GM18507 (cell line): ENCODE measurements around the gene PRTFDC1.

Source experiments
- DNase-seq: peaks from one replicate; pipeline ENCODE4 v3.0.0; 2011; ENCODE audit warnings: low read depth; ENCODE audit not compliant: insufficient read length; ENCODE audit errors: extremely low spot score
- FAIRE-seq: peaks from 2 replicates; lab custom pipeline; 2011; peaks lifted over from hg19 to GRCh38; lab: Jason Lieb, UNC

Gene PRTFDC1

DNA sequence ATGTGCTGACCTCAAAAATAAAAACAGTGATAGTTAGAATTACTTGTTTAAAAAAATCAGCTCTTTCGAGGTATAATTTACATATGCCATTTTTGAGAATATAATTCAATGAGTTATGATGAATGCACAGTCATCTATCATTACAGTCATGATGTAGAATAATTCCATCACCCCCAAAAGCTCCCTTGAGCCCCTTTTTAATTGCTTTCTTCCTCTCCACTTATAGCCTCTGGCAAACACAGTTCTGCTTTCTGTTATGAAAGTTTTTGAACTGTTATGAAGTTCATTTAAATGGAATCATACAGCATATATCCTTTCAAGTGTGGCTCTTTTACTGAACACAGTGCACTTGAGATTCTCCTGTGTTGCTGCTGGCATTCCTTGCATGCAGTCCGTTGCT lies 41.4 kb downstream of the PRTFDC1 start:
- FAIRE-seq = peak; percentile 18
- DNase-seq = no peak

GRCh38 chr10:24910574-24910973 lies 41.8 kb downstream of the PRTFDC1 start:
- DNase-seq (no peak), FAIRE-seq (no peak)

DNA sequence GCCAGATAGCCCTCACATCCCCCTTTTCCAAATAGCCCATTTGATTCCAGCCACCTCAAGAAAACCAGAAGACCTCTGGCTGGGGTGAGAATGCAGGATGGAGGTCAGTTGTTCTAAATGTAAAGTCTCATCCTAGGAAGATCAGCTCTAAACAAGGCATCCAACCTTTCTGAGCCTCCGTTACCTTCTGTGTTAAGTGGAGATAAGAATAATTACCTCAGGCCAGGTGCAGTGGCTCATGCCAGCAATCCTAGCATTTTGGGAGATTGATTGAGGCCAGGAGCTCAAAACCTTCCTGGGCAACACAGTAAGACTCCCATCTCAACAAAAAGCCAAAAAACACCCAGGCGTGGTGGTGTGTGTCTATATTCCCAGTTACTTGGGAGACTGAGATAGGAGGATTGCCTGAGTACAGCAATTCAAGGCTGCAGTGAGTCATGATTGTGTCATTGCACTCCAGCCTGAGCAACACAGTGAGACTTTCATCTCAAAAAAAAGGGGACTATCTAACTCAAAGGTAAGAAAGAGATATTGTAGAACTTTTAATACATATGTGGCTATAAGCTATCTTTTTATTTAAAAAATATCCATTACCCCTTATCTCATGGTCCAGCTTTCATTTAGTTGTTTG lies 43.5 kb downstream of the PRTFDC1 start:
- FAIRE-seq = no peak
- DNase-seq = no peak

GRCh38 chr10:24907956-24908355 lies 44.5 kb downstream of the PRTFDC1 start:
- FAIRE-seq = no peak
- DNase-seq = no peak

DNA sequence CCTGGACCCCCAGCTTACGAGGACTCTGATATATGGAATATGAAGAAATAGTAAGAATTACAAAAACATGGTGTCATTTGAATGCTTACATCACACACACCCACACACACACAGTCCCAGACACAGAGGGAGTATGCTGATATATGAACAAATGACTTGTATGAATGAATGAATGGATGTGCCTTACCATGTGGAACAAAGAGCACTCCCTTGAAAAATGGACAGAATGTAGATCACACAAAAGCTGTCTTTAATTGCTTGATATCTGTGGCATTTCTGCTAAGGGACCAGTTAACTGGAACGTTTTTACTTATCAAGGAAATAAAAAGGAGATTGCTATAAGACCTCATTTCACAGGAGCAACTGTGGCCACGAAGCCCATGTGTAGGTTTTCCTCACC lies 46.0 kb downstream of the PRTFDC1 start:
- DNase-seq = no peak
- no peak for FAIRE-seq

DNA sequence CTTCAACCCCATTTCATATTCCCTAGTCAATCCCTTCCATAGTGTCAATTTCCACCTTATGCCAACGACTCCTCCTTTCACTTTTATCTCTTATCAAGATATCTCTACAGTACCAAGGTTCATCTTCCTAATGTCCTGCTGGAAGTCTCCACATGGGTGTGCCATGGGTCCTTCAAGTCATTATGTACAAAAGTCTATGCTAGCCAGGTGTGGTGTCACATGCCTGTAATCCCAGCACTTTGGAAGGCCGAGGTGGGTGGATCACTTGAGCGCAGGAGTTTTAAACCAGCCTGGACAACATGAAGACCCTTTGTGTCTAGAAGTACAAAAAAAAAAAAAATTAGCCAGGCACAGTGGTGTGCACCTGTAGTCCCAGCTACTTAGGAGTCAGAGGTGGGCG lies 47.6 kb downstream of the PRTFDC1 start:
- FAIRE-seq = no peak

DNA sequence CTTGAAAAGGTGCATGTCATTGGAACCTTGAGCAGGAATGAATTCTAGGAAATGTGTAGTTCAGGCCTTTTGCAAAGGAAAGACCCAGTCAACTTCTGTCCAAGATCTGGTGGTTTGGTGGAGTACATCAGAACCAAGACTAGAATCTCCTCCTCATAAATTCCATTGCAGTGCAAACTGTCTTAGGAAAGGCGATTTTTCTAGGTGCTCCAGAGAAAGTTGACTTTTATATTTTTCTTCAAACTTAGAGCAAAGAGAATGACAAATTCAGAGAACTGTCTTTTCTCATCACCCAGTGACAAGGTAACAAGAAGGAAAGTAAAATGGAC lies 50.0 kb downstream of the PRTFDC1 start:
- peak; percentile 29 for FAIRE-seq
- DNase-seq = no peak

More for the DNA sequence above, 47.6 kb downstream of the PRTFDC1 start:
- no peak for DNase-seq

DNA sequence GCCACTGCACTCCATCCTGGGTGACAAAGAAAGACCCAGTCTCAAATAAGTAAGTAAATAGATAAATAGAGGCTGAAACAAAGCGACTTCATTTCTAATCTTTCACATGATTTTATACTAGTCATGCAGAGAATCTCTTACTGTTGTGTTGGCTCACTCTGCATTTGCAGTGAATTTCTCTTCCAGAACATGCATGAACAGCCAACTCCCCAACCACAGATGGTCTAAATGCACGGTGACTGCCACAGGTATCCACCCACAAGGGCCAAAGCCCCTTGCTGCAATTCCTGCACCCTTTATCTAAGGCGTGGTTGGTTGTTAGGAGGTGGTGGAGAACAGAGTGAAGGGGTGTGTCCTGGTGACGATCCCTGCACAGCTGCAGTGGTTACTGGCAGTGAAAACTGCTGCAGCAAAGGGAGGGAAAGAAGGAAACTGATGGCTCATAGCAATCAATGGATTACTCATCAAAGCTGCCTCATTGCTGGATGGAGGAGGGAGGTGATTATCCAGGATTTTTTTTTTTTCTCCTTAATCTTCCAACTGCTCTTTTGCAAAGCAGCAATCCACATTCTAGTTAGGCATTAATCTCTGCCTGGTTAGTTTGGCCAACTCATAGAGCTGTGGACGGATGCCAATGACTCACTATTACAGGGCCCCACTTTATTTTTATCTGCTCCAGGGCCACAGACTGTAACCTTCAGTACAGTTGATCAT lies 50.6 kb downstream of the PRTFDC1 start:
- no peak for DNase-seq
- FAIRE-seq = peak; percentile 70

DNA sequence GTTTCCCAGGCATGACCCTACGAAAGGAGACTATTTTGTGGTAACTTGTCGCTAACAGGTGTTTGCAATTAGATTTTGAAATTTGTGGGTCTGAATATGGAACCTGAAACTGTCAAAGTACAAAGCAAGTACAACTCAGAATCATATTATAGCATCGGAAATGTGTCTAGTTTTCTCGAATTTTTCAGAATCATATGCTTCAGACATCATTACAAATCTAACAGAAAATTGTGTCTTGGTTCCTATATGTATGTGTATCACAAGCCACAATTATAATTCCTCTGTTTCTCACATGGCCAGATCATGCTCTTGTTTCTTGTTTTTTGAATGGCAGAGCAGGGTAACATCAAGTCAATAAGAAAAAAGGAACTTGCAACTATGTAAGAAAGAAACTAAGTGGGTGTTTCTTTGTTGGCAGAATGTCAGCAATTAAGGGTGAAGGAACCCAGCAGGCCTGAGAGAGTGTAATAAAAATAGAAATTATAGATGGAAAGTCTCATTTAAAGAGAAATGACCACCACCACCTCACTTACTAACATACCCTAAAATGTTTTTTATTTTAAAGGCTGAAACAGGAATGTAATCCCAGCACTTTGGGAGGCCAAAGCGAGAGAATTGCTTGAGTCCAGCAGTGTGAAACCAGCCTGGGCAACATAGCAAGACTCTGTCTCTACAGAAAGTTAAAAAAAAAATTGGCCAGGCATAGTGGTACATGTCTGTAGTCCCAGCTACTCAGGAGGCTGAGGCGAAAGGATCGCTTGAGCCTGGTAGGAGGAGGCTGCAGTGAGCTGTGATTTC lies 51.3 kb downstream of the PRTFDC1 start:
- peak; percentile 46 for DNase-seq
- FAIRE-seq = peak; percentile 88

- DNase-seq (no peak), FAIRE-seq (no peak)
Measured at GRCh38 chr10:24899571-24899970, 52.8 kb downstream of the PRTFDC1 start.

- FAIRE-seq (no peak), DNase-seq (no peak)
Measured at GRCh38 chr10:24898501-24898900, 53.9 kb downstream of the PRTFDC1 start.

DNA sequence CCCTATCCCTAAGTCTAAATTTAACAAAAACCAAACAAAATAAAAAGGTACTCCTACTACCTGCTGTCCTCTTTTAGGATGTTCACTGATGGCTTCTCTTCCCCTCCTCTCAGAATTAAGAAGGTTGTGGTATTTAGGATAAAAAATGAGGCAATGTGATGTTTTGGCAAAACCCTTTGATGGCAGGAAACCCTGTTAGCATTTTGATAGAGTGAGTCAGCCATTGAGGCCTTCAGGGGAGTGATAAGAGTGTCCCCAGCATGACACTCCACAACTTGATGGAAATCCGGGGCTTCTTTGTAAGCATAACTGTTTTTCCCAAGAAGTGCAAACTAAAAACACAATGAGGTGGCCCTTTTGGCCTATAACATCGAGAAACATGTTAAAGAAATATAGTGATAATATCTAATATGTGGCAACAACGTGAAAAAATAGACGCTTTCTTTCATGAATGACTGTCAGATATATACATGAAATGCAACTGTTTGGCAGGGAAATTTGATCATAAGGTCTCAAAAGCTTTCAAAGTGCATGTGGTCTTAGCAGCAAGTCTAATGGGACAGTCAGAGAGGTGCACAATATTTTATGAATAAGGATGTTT lies 55.0 kb downstream of the PRTFDC1 start:
- DNase-seq (no peak), FAIRE-seq (no peak)

DNA sequence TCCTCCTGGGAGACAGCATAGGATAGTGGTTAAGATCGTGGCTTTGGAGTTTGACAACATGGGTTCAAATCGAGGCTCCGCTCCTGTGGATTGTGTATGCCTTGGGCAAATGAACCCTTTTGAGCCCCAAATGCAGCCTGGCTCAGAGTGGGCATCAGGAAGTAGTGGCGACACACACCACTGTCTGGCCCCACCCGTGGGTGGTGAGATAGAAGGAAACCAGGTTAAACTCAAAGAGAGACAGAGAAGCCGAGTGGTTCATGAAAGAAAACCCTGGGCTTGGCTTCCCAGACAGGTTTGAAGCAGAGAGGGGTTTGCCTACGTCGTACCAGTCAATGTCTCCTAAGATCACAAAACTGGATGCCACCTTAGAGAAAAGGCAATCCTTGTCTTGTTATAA lies 57.7 kb downstream of the PRTFDC1 start:
- DNase-seq (no peak), FAIRE-seq (no peak)

GRCh38 chr10:24894309-24894708 lies 58.1 kb downstream of the PRTFDC1 start:
- DNase-seq (no peak), FAIRE-seq (no peak)

- no peak for DNase-seq
Measured at GRCh38 chr10:24893127-24893526, 59.3 kb downstream of the PRTFDC1 start.

DNA sequence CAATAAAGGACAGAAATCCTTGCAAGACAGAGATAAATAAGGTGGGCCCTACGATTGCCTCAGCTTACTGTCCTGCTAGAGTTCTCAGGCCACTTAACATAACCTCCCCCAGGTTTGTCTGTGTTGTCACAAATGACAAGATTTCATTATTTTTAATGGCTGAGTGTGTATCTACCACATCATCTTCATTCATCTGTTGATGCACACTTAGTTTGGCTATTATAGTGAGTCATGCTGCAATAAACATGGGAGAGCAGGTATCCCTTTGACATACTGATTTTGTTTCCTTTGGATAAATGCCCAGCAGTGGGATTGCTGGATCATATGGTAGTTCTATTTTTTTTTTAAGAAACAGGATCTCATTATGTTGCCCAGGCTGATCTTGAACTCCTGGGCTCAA lies 60.6 kb downstream of the PRTFDC1 start:
- no peak for FAIRE-seq
- no peak for DNase-seq

More at GRCh38 chr10:24893127-24893526, 59.3 kb downstream of the PRTFDC1 start:
- no peak for FAIRE-seq

GRCh38 chr10:24889639-24890038 lies 62.8 kb downstream of the PRTFDC1 start:
- no peak for FAIRE-seq

GRCh38 chr10:24887855-24888231 lies 64.6 kb downstream of the PRTFDC1 start:
- DNase-seq = no peak

More at GRCh38 chr10:24889639-24890038, 62.8 kb downstream of the PRTFDC1 start:
- DNase-seq = no peak

GRCh38 chr10:24886290-24886680 lies 66.1 kb downstream of the PRTFDC1 start:
- no peak for DNase-seq
- FAIRE-seq = no peak

More at GRCh38 chr10:24887855-24888231, 64.6 kb downstream of the PRTFDC1 start:
- no peak for FAIRE-seq
